NT2/D1 (cell line): ENCODE data around the gene ERLIN1.

ENCODE experiments used
- DNase-seq: peaks from one replicate; pipeline ENCODE4 v3.0.0-alpha.2; 2011; ENCODE audit warnings: low read depth, low spot score
- H3K27me3 ChIP-seq: 2 replicates; pipeline ENCODE4 v1.6.0; 2011; ENCODE audit warnings: mild to moderate bottlenecking; ENCODE audit not compliant: insufficient read length, insufficient read depth
- H3K36me3 ChIP-seq: 2 replicates; pipeline ENCODE4 v1.6.1; 2011; ENCODE audit warnings: mild to moderate bottlenecking, low read length, mixed read lengths; ENCODE audit not compliant: insufficient read depth, insufficient read length
- H3K4me1 ChIP-seq: 2 replicates; pipeline ENCODE4 v1.5.1; 2011; ENCODE audit not compliant: insufficient read depth, insufficient read length
- H3K4me3 ChIP-seq: 2 replicates; pipeline ENCODE4 v1.5.1; 2011; ENCODE audit warnings: low read depth; ENCODE audit not compliant: insufficient read length
- H3K9ac ChIP-seq: 2 replicates; pipeline ENCODE4 v1.6.0; 2011; ENCODE audit warnings: low read depth; ENCODE audit not compliant: insufficient read length
- H3K9me3 ChIP-seq: 2 replicates; pipeline ENCODE4 v1.5.1; 2011; ENCODE audit warnings: mild to moderate bottlenecking, low read length; ENCODE audit not compliant: insufficient read depth
- SUZ12 ChIP-seq: IDR thresholded peaks from 2 replicates; pipeline ENCODE4 v1.6.1; 2011; ENCODE audit not compliant: insufficient read length, insufficient read depth; ENCODE audit errors: extremely low read depth
- YY1 ChIP-seq: IDR thresholded peaks from 2 replicates; pipeline ENCODE4 v1.6.1; 2011; ENCODE audit not compliant: insufficient read length, insufficient read depth
- ZNF274 ChIP-seq: IDR thresholded peaks from 2 replicates; pipeline ENCODE4 v1.6.1; 2011; ENCODE audit warnings: mild to moderate bottlenecking, low read depth, low read length

Gene ERLIN1

GRCh38 chr10:100168313-100168643, 17.6 kb downstream of the ERLIN1 start:
- Histone ChIP-seq H3K4me1 (no peaks in the 10 kb centered on the region), H3K9me3 (no peaks in the 10 kb centered on the region; the same call in 1 of the 2 replicates), H3K4me3 (no peak overlapping the region), H3K36me3 (peaks cover 8% of the 10 kb centered on the region), H3K27me3 (no peaks in the 10 kb centered on the region), H3K9ac (no peak overlapping the region)
- TF ChIP-seq SUZ12, result no peak
- TF ChIP-seq ZNF274, result no peak
- TF ChIP-seq YY1, result no peak
- no peak for DNase-seq

- DNase-seq, result no peak
- no peak overlapping the region for H3K9ac ChIP-seq
- no peak for TF ChIP-seq ZNF274
- TF ChIP-seq SUZ12, result no peak
- TF ChIP-seq YY1, result no peak
- peaks cover 3% of the 10 kb centered on the region for H3K36me3 ChIP-seq
- H3K4me1 ChIP-seq, result no peaks in the 10 kb centered on the region
- no peak overlapping the region for H3K4me3 ChIP-seq
- H3K9me3 ChIP-seq, result no peaks in the 10 kb centered on the region; the same call in 1 of the 2 replicates
- H3K27me3 ChIP-seq, result no peaks in the 10 kb centered on the region
Measured at GRCh38 chr10:100167553-100168312, 18.1 kb downstream of the ERLIN1 start.

GRCh38 chr10:100163704-100164621, 21.9 kb downstream of the ERLIN1 start:
- Histone ChIP-seq H3K4me3 (no peak overlapping the region), H3K36me3 (no peaks in the 10 kb centered on the region), H3K9ac (no peak overlapping the region), H3K9me3 (no peaks in the 10 kb centered on the region), H3K27me3 (no peaks in the 10 kb centered on the region), H3K4me1 (no peaks in the 10 kb centered on the region)
- no peak for DNase-seq
- TF ChIP-seq YY1 (no peak), SUZ12 (no peak), ZNF274 (no peak)

- Histone ChIP-seq H3K36me3 (no peaks in the 10 kb centered on the region), H3K9me3 (no peaks in the 10 kb centered on the region), H3K9ac (no peak overlapping the region), H3K4me3 (no peak overlapping the region), H3K27me3 (no peaks in the 10 kb centered on the region), H3K4me1 (no peaks in the 10 kb centered on the region)
- TF ChIP-seq SUZ12, result no peak
- TF ChIP-seq YY1, result no peak
- TF ChIP-seq ZNF274, result no peak
- no peak for DNase-seq
Measured at GRCh38 chr10:100162696-100163095, 23.1 kb downstream of the ERLIN1 start.

GRCh38 chr10:100158044-100158805, 27.6 kb downstream of the ERLIN1 start:
- H3K9ac ChIP-seq, result no peak overlapping the region
- H3K9me3 ChIP-seq, result no peaks in the 10 kb centered on the region
- H3K27me3 ChIP-seq, result no peaks in the 10 kb centered on the region
- H3K36me3 ChIP-seq, result peaks cover 12% of the 10 kb centered on the region
- no peak overlapping the region for H3K4me3 ChIP-seq
- DNase-seq, result no peak
- no peaks in the 10 kb centered on the region for H3K4me1 ChIP-seq
- TF ChIP-seq YY1 (no peak), SUZ12 (no peak), ZNF274 (no peak)

GRCh38 chr10:100157156-100157555, 28.7 kb downstream of the ERLIN1 start:
- no peak for TF ChIP-seq SUZ12
- no peak for TF ChIP-seq YY1
- TF ChIP-seq ZNF274, result no peak
- H3K4me1 ChIP-seq, result no peaks in the 10 kb centered on the region
- H3K36me3 ChIP-seq, result peaks cover 22% of the 10 kb centered on the region
- no peak for DNase-seq
- H3K4me3 ChIP-seq, result no peak overlapping the region
- no peak overlapping the region for H3K9ac ChIP-seq
- no peaks in the 10 kb centered on the region for H3K9me3 ChIP-seq
- H3K27me3 ChIP-seq, result no peaks in the 10 kb centered on the region

- H3K9ac ChIP-seq, result no peak overlapping the region
- DNase-seq, result no peak
- H3K4me1 ChIP-seq, result no peaks in the 10 kb centered on the region
- no peak overlapping the region for H3K4me3 ChIP-seq
- no peaks in the 10 kb centered on the region for H3K9me3 ChIP-seq
- peaks cover 33% of the 10 kb centered on the region for H3K36me3 ChIP-seq
- H3K27me3 ChIP-seq, result no peaks in the 10 kb centered on the region
- TF ChIP-seq ZNF274 (no peak), SUZ12 (no peak), YY1 (no peak)
Measured at GRCh38 chr10:100155936-100156335, 29.9 kb downstream of the ERLIN1 start.
